ENCODE data around the gene ARGLU1. TPM values are rescaled to one million over a fixed set of nuclear protein-coding genes. Genes with fewer than 3 reads are reported as not detected.

The ARGLU1 gene
- total RNA-seq, 1 experiment from 2014 or later, result 115 TPM

- no peak for DNase-seq (ENCODE audit: low spot score)
- Mint-ChIP-seq H3K4me3 (no peak overlapping the region), H3K9me3 (no peaks in the 10 kb centered on the region), H3K27me3 (ENCODE audit: low read depth) (no peaks in the 10 kb centered on the region), H3K4me1 (peaks cover 51% of the 10 kb centered on the region), H3K27ac (peak overlapping the region; percentile 3; the same call in 1 of the 2 replicates), H3K36me3 (peaks cover 29% of the 10 kb centered on the region)
- no peak for TF ChIP-seq FOXK1 (CRISPR knock-in tag; IDR thresholded peaks at IDR 0.05)
- TF ChIP-seq NR2C2 (CRISPR knock-in tag; IDR thresholded peaks at IDR 0.05), result no peak
- TF ChIP-seq PRRX2 (CRISPR knock-in tag; IDR thresholded peaks at IDR 0.05), result no peak
- TF ChIP-seq MAX (CRISPR knock-in tag; IDR thresholded peaks at IDR 0.05), result no peak
- no peak for TF ChIP-seq ZNF219 (CRISPR knock-in tag; IDR thresholded peaks at IDR 0.05; ENCODE audit: borderline replicate concordance)
- TF ChIP-seq ATF3 (CRISPR knock-in tag; conservative IDR thresholded peaks at IDR 0.05), result no peak
- TF ChIP-seq TP53 (CRISPR knock-in tag; IDR thresholded peaks at IDR 0.05), result no peak
- no peak for TF ChIP-seq GTF2I (CRISPR knock-in tag; conservative IDR thresholded peaks at IDR 0.05)
- TF ChIP-seq ZNF396 (CRISPR knock-in tag; IDR thresholded peaks at IDR 0.05; ENCODE audit: borderline replicate concordance), result no peak
- TF ChIP-seq NR3C1 (CRISPR knock-in tag; conservative IDR thresholded peaks at IDR 0.05; ENCODE audit: low read depth), result no peak
- ChIA-PET POLR2A (no interaction called here), CTCF (interaction anchor here (1.1 kb wide), 1 partner anchor 40 kb away, joined by 3 read pairs; no protein-coding TSS in a partner anchor)
- ATAC-seq, result peak; percentile 55
These were observed 71.6 kb downstream of the ARGLU1 start for GRCh38 chr13:106496072-106496997.

GRCh38 chr13:106494936-106495335, 73.0 kb downstream of the ARGLU1 start:
- H3K4me1 Mint-ChIP-seq, result peaks cover 49% of the 10 kb centered on the region
- ATAC-seq, result no peak
- no peak overlapping the region for H3K4me3 Mint-ChIP-seq
- CTCF ChIA-PET, result interaction anchor here (1.1 kb wide), 1 partner anchor 14 kb away, joined by 3 read pairs; no protein-coding TSS in a partner anchor
- TF ChIP-seq CDX4 (CRISPR knock-in tag; IDR thresholded peaks at IDR 0.05; ENCODE audit: borderline replicate concordance) (no peak), ZNF671 (CRISPR knock-in tag; IDR thresholded peaks at IDR 0.05) (no peak), CREB1 (CRISPR knock-in tag; IDR thresholded peaks at IDR 0.05) (no peak), ZNF121 (CRISPR knock-in tag; IDR thresholded peaks at IDR 0.05) (no peak), ATF2 (CRISPR knock-in tag; IDR thresholded peaks at IDR 0.05; ENCODE audit: borderline replicate concordance, low read depth) (no peak), MYBL2 (CRISPR knock-in tag; IDR thresholded peaks at IDR 0.05) (no peak), ZNF425 (CRISPR knock-in tag; conservative IDR thresholded peaks at IDR 0.05) (no peak), ETV6 (CRISPR knock-in tag; IDR thresholded peaks at IDR 0.05) (no peak), NR3C1 (CRISPR knock-in tag; conservative IDR thresholded peaks at IDR 0.05; ENCODE audit: low read depth) (no peak), EMX1 (CRISPR knock-in tag; IDR thresholded peaks at IDR 0.05) (no peak), E2F4 (CRISPR knock-in tag; IDR thresholded peaks at IDR 0.05; ENCODE audit: borderline replicate concordance, low read depth) (no peak), PRRX2 (CRISPR knock-in tag; IDR thresholded peaks at IDR 0.05) (no peak), ZNF263 (CRISPR knock-in tag; IDR thresholded peaks at IDR 0.05; ENCODE audit: low read depth) (no peak), ZNF396 (CRISPR knock-in tag; IDR thresholded peaks at IDR 0.05; ENCODE audit: borderline replicate concordance) (no peak)
- no peak overlapping the region for H3K27ac Mint-ChIP-seq
- no peaks in the 10 kb centered on the region for H3K9me3 Mint-ChIP-seq
- peaks cover 34% of the 10 kb centered on the region for H3K36me3 Mint-ChIP-seq
- DNase-seq (ENCODE audit: low spot score), result no peak
- POLR2A ChIA-PET, result no interaction called here
- no peaks in the 10 kb centered on the region for H3K27me3 Mint-ChIP-seq (ENCODE audit: low read depth)

Data from WTC11 (cell line).